Endothelial cell of umbilical vein (primary cell): Measurements from ENCODE around the gene WTAP. TPM values are rescaled to one million over a fixed set of nuclear protein-coding genes. Genes with fewer than 3 reads are reported as not detected.

ENCODE experiments used
- BruUV-seq: library from RNA; stranded (reverse); fragments of 400-500 nt; replicated peaks from 2 replicates; lab custom pipeline; 2021; lab: Mats Ljungman, UMichigan
- CTCF ChIA-PET: fragments of 300-600, 350-600 bp; sonication (Branson Sonifier 250); formaldehyde crosslinking; loops from one replicate; lab custom pipeline; 2021; ENCODE audit warnings: antibody characterized with exemption, inconsistent platforms; lab: Charles Lee
- POLR2A ChIA-PET: fragments of 300-600, 350-600 bp; sonication (Branson Sonifier 250); formaldehyde crosslinking; loops from one replicate; lab custom pipeline; 2021; ENCODE audit warnings: antibody characterized with exemption, inconsistent platforms; lab: Charles Lee
- DNase-seq: peaks from one replicate; pipeline ENCODE4 v3.0.0-alpha.2; 2011; ENCODE audit warnings: low read depth, low spot score
- FAIRE-seq: peaks from 2 replicates; lab custom pipeline; 2011; peaks lifted over from hg19 to GRCh38; lab: Jason Lieb, UNC
- H2AFZ ChIP-seq: 2 replicates; pipeline ENCODE4 v1.6.0; 2012; ENCODE audit warnings: low read depth, low read length, control low read depth, inconsistent platforms
- H3K27ac ChIP-seq: 2 replicates; pipeline ENCODE4 v1.5.1; 2011; ENCODE audit warnings: low read depth, mild to moderate bottlenecking, control low read depth, low read length, moderate library complexity; ENCODE audit not compliant: insufficient read depth
- H3K27me3 ChIP-seq, 2 experiments: 2 replicates each; pipeline versions ENCODE4 v1.6.0 to v1.6.1; 2011; ENCODE audit warnings: low read length in 2 of 2, mixed read lengths in 1 of 2; ENCODE audit not compliant: control insufficient read depth in 2 of 2, insufficient read depth in 2 of 2
- H3K36me3 ChIP-seq, 2 experiments: 2 replicates in 1 of 2; 3 replicates in 1 of 2; pipeline ENCODE4 v1.5.1; 2011; ENCODE audit warnings: low read length in 2 of 2, mild to moderate bottlenecking in 1 of 2, moderate library complexity in 1 of 2; ENCODE audit not compliant: control insufficient read depth in 2 of 2, insufficient read depth in 2 of 2; ENCODE audit errors: extremely low read depth in 1 of 2
- H3K4me1 ChIP-seq: 3 replicates; pipeline ENCODE4 v1.5.1; 2011; ENCODE audit warnings: mild to moderate bottlenecking, low read length; ENCODE audit not compliant: control insufficient read depth, insufficient read depth; ENCODE audit errors: extremely low read depth
- H3K4me2 ChIP-seq: 2 replicates; pipeline ENCODE4 v1.6.1; 2011; ENCODE audit warnings: low read length, control low read depth, mixed read lengths; ENCODE audit not compliant: insufficient read depth
- H3K4me3 ChIP-seq, 3 experiments: fragments of 200-600 bp in 1 of 3; sonication (generic), shearing (Covaris generic) in 1 of 3; replicated peaks in 1 of 3; 2 replicates each; pipeline ENCODE4 v1.5.1; 2011 to 2016; ENCODE audit warnings: control low read depth in 3 of 3, low read length in 3 of 3, mild to moderate bottlenecking in 2 of 3, inconsistent platforms in 1 of 3, low read depth in 1 of 3, moderate library complexity in 1 of 3; ENCODE audit not compliant: insufficient read depth in 1 of 3
- H3K79me2 ChIP-seq: 2 replicates; pipeline ENCODE4 v1.6.0; 2012; ENCODE audit warnings: low read length, inconsistent platforms; ENCODE audit not compliant: control insufficient read depth, insufficient read depth
- H3K9ac ChIP-seq: replicated peaks from 2 replicates; pipeline ENCODE3; 2011; ENCODE audit warnings: low read length, control low read depth; ENCODE audit not compliant: insufficient read depth; ENCODE audit errors: extremely low read depth
- H3K9me1 ChIP-seq: replicated peaks from 3 replicates; pipeline ENCODE4 v1.6.0; 2011; ENCODE audit warnings: mild to moderate bottlenecking, low read length; ENCODE audit not compliant: control insufficient read depth, insufficient read depth; ENCODE audit errors: extremely low read depth
- H3K9me3 ChIP-seq: replicated peaks from 2 replicates; pipeline ENCODE4 v1.5.1; 2012; ENCODE audit warnings: low read length, inconsistent platforms; ENCODE audit not compliant: control insufficient read depth, insufficient read depth
- H4K20me1 ChIP-seq: replicated peaks from 2 replicates; pipeline ENCODE3; 2011; ENCODE audit warnings: mild to moderate bottlenecking, low read length; ENCODE audit not compliant: control insufficient read depth, insufficient read depth; ENCODE audit errors: extremely low read depth
- CTCF ChIP-seq, 2 donors: IDR thresholded peaks; 1 replicate in 1 of 2; 2 replicates in 1 of 2; pipeline ENCODE4 v1.5.1; 2011; ENCODE audit warnings: low read length in 2 of 2, mild to moderate bottlenecking in 2 of 2, moderate library complexity in 2 of 2, control low read depth in 1 of 2, inconsistent platforms in 1 of 2, low read depth in 1 of 2; ENCODE audit not compliant: insufficient read depth in 1 of 2; ENCODE audit errors: extremely low read depth in 1 of 2
- EZH2 ChIP-seq: IDR thresholded peaks from 2 replicates; pipeline ENCODE4 v1.6.1; 2012; ENCODE audit warnings: borderline replicate concordance, low read depth, mild to moderate bottlenecking, moderate library complexity, low read length, inconsistent platforms; ENCODE audit not compliant: severe bottlenecking
- FOS ChIP-seq: IDR thresholded peaks from 2 replicates; pipeline ENCODE4 v1.6.1; 2011; ENCODE audit warnings: mild to moderate bottlenecking, low read length, moderate library complexity, borderline replicate concordance; ENCODE audit not compliant: insufficient read depth
- GATA2 ChIP-seq: IDR thresholded peaks from 2 replicates; pipeline ENCODE4 v1.7.0; 2011; ENCODE audit warnings: low read depth, mild to moderate bottlenecking, moderate library complexity, mixed read lengths, low read length; ENCODE audit not compliant: insufficient read length, insufficient read depth
- JUN ChIP-seq: IDR thresholded peaks from 2 replicates; pipeline ENCODE4 v1.6.1; 2011; ENCODE audit warnings: borderline replicate concordance, low read depth; ENCODE audit not compliant: insufficient read length, insufficient read depth
- MAX ChIP-seq: IDR thresholded peaks from 2 replicates; pipeline ENCODE4 v1.6.1; 2011; ENCODE audit not compliant: insufficient read depth, insufficient read length
- MYC ChIP-seq: IDR thresholded peaks from one replicate; pipeline ENCODE4 v1.6.1; 2011; ENCODE audit warnings: mild to moderate bottlenecking, low read depth, low read length
- POLR2A ChIP-seq: IDR thresholded peaks from 2 replicates; pipeline ENCODE4 v1.6.1; 2012; ENCODE audit warnings: low read depth, mild to moderate bottlenecking, control low read depth, low read length
- POLR2AphosphoS5 ChIP-seq: IDR thresholded peaks from 2 replicates; pipeline ENCODE4 v1.6.1; 2012; ENCODE audit warnings: low read depth, mild to moderate bottlenecking, control low read depth, low read length, moderate library complexity; ENCODE audit not compliant: insufficient read depth
- dilution Hi-C: fragments of 300-500 bp; cut with MboI; formaldehyde crosslinking; loops from one replicate; pipeline ENCODE4 v1.15.0; 2019; ENCODE audit warnings: low sequenced_read_pairs; ENCODE audit not compliant: extremely low pct_ligation_motif_present
- intact Hi-C: fragments of 100-400 bp; cut with micrococcal nuclease; formaldehyde crosslinking; loops from one replicate; pipeline ENCODE4 v1.10.0; 2022
- polyA plus RNA-seq, 4 experiments: library from polyadenylated mRNA; depleted of rRNA in 3 of 4; stranded (reverse) in 3 of 4; unstranded in 1 of 4; fragments of >200 nt; gene quantifications; 2 replicates each; pipeline versions ENCODE4 v1.2.1 to v1.2.3, GENCODE V29; 2011 to 2012; ENCODE audit warnings: missing spikeins in 1 of 4
- total RNA-seq: library from RNA; stranded (reverse); gene quantifications from 2 replicates; pipeline ENCODE4 v1.2.3, GENCODE V29; 2021

WTAP gene
- total and polyA plus RNA-seq, 2 donors (not counting 3 experiments of a cell fraction or from before 2014, with no cell fraction given): 21.7 to 81.6 TPM

GRCh38 chr6:159715605-159716004, 11.7 kb upstream of the WTAP start:
- Histone ChIP-seq H3K4me3 (no peak overlapping the region), H4K20me1 (no peaks in the 10 kb centered on the region), H3K9me3 (no peaks in the 10 kb centered on the region), H2AFZ (no peak overlapping the region), H3K4me2 (no peak overlapping the region), H3K79me2 (no peaks in the 10 kb centered on the region), H3K27ac (no peak overlapping the region), H3K4me1 (no peaks in the 10 kb centered on the region), H3K9ac (no peak overlapping the region), H3K27me3 (no peaks in the 10 kb centered on the region), H3K9me1 (no peaks in the 10 kb centered on the region), H3K36me3 (no peaks in the 10 kb centered on the region)
- TF ChIP-seq FOS: no peak
- no peak for TF ChIP-seq MAX
- TF ChIP-seq EZH2: no peak
- TF ChIP-seq MYC: no peak
- no peak for TF ChIP-seq POLR2AphosphoS5
- no peak for TF ChIP-seq POLR2A
- no peak for TF ChIP-seq GATA2
- no peak for TF ChIP-seq CTCF (IDR thresholded peaks at IDR 0.05; ENCODE audit: extremely low read depth in 1 of 2, insufficient read depth in 1 of 2, low read depth in 1 of 2, low read length in 2 of 2)
- no peak for TF ChIP-seq JUN
- DNase-seq (no peak), FAIRE-seq (no peak)
- dilution Hi-C loops: no loop called here
- no TSS peak for BruUV-seq
- intact Hi-C loops: no loop called here
- POLR2A ChIA-PET: no interaction called here
- CTCF ChIA-PET: no interaction called here
